ENCODE results near the gene UBALD2.
"Not testable (repeated sequence)": the region's sequence is repeated elsewhere in the genome, so short reads cannot be mapped to it uniquely, and the experiment has no call there.

UBALD2 gene

DNA sequence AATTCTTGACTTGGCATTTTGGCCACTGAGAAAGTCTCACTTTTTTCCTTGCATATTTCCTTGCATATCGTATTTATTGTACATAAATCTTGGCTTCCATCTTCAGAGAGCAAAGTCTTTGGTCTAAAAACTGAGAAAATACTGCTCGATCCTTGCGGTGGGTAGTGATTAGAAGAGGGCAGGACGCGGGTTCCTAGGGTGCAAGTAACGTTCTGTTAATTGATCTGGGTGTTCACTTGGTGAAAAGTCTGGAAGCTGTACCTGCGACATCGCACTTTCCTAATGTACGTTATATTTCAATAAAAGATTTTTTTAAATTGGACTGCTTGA, 758 bp upstream of the UBALD2 start:
- no peak for DNase-seq (ENCODE audit: extremely low read depth, low read depth)
- TF ChIP-seq, protein P1, sequence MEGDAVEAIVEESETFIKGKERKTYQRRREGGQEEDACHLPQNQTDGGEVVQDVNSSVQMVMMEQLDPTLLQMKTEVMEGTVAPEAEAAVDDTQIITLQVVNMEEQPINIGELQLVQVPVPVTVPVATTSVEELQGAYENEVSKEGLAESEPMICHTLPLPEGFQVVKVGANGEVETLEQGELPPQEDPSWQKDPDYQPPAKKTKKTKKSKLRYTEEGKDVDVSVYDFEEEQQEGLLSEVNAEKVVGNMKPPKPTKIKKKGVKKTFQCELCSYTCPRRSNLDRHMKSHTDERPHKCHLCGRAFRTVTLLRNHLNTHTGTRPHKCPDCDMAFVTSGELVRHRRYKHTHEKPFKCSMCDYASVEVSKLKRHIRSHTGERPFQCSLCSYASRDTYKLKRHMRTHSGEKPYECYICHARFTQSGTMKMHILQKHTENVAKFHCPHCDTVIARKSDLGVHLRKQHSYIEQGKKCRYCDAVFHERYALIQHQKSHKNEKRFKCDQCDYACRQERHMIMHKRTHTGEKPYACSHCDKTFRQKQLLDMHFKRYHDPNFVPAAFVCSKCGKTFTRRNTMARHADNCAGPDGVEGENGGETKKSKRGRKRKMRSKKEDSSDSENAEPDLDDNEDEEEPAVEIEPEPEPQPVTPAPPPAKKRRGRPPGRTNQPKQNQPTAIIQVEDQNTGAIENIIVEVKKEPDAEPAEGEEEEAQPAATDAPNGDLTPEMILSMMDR (IDR thresholded peaks at IDR 0.05; ENCODE audit: low read depth, low read length) = no peak

DNA sequence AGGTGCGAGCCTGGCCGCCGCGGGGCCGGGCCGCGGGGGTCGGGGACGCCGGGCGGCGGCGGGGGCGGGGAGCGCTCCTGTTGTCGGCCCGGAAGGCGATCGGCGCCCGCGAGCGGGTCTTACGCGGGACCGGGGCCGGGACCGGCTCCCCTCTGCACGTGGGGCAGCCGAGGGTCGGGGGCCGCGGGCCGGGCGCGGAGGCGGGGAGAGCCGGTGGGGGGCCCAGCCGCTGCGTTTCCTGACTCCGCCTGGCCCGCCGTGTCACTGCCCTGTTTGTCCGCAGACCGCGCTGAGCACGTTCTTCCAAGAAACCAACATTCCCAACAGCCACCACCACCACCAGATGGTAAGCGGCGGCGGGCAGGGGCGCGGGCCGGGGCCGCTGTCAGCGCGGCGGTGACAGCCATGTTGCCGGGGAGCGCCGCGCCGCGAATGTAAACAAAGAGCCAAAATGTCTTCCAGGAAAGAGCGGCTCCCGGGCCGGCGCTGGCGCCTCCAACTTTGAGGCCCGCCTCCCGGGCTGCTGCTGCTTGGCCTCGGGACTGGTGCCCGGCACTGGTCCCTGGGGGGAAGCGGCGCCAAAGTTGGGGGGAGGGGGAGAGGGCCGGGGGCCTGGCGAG, 586 bp downstream of the UBALD2 start:
- TF ChIP-seq, protein P1 (IDR thresholded peaks at IDR 0.05; ENCODE audit: low read depth, low read length) = no peak

DNA sequence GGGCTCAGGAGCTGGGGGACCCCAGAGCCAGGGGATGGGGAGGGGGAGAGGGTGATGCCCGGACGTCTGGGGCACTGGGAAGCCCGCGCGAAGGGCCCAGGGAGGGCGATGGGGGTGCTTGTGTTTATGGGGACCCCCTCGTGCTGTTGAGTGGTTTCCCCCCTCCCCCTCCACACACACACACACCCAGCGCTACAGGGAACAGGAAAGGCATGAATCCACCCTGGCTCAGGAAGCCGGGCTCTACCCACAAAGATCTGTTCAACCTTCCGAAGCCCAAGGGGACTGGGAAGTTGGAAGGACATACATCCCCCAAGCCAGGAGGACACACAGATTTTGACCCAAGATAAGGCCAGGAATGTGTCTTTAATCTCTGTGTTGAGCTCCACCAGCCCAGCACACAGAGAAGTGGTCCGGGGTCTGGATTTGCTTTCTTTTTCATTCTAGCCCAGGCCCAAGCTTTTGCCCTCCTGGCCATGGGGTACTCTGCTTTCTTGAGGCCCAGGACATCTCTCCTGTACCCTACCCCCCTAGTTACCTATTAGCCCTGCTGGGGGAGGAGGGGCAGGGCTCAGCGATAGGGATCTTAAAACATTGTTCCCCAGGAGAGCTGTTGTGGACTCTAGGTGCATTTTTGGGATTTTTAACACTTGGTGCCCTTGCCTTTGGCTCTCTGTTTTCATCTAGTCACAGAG, 1.2 kb downstream of the UBALD2 start:
- DNase-seq (ENCODE audit: extremely low read depth, low read depth) = no peak

More for the DNA sequence above, 586 bp downstream of the UBALD2 start:
- no peak for DNase-seq (ENCODE audit: extremely low read depth, low read depth)

DNA sequence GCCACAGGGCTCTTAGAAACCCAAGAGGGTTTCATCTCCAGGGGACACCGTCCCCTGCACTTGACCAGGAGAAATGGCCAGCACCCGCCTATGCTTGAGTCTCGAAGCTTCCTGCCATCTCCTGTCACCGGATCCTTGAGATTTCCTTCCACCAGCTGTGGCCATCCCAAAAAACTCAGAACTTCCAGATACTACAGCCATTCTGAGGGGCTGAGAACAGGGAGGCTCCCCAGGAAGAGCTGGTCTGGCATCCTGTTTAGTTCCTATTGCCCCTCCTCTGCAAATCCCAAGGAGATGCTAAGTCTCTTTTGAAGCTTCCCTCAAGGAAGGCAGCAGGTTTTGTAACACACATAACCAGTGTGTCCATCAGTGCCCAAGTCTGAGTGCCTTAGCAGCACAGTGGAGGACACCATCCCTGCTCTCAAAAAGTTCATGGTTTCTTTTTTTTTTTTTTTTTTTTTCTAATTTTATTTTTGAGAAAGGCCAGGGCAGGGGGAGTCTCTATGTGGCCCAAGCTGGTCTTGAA, 2.0 kb downstream of the UBALD2 start:
- DNase-seq (ENCODE audit: extremely low read depth, low read depth) = no peak
- TF ChIP-seq, protein P1 (IDR thresholded peaks at IDR 0.05; ENCODE audit: low read depth, low read length) = no peak

More for the DNA sequence above, 1.2 kb downstream of the UBALD2 start:
- TF ChIP-seq, protein P1 (IDR thresholded peaks at IDR 0.05; ENCODE audit: low read depth, low read length) = no peak

DNA sequence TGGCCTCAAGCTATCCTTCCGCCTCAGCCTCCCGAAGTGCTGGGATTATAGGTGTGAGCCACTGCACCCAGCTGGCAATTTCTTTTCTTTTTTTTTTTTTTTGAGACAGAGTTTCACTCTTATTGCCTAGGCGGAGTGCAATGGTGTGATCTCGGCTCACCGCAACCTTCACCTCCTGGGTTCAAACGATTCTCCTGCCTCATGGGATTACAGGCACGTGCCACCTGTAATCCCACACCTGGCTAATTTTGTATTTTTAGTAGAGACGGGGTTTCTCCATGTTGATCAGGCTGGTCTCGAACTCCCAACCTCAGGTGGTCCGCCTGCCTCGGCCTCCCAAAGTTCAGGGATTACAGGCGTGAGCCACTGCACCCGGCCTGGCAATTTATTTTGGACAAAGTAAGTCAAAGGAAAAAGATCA, 2.4 kb downstream of the UBALD2 start:
- DNase-seq (ENCODE audit: extremely low read depth, low read depth) = not testable (repeated sequence)

DNA sequence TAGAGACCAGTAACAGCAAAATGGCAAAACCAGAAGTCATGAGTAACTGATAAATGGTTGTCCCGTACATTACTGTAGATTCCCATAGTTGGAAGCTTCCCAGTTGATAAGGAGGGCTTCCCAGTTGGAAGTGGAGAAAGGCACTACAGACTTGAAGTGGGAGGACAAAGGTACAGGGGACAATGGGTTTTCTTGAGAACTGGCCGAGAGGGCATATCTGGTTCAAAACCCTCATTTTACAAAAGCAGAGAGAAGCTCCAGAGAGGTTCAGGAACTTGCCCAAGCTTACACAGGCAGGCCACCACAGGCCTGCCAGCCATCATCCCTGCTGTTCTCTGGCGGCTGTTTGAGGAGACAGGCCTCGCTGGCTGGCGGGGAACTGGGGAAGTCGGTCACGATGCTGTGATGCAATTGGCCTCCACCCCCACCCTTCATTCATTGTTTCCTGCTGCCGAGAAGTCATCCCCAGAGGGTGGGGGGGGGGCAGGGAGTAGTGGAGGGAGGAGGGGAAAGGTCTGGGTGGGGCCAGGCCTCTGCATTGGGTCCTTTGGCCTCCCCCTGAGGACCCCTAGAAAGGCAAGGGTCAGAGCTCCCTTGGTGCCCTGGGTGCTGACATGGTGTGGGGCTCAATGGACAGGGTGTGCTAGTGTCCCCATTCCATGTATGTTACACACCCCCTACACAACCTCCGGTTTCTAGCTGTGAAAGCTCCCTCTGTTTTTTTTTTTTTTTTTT, 3.0 kb downstream of the UBALD2 start:
- DNase-seq (ENCODE audit: extremely low read depth, low read depth) = peak; percentile 30
- TF ChIP-seq, protein P1 (IDR thresholded peaks at IDR 0.05; ENCODE audit: low read depth, low read length) = no peak

DNA sequence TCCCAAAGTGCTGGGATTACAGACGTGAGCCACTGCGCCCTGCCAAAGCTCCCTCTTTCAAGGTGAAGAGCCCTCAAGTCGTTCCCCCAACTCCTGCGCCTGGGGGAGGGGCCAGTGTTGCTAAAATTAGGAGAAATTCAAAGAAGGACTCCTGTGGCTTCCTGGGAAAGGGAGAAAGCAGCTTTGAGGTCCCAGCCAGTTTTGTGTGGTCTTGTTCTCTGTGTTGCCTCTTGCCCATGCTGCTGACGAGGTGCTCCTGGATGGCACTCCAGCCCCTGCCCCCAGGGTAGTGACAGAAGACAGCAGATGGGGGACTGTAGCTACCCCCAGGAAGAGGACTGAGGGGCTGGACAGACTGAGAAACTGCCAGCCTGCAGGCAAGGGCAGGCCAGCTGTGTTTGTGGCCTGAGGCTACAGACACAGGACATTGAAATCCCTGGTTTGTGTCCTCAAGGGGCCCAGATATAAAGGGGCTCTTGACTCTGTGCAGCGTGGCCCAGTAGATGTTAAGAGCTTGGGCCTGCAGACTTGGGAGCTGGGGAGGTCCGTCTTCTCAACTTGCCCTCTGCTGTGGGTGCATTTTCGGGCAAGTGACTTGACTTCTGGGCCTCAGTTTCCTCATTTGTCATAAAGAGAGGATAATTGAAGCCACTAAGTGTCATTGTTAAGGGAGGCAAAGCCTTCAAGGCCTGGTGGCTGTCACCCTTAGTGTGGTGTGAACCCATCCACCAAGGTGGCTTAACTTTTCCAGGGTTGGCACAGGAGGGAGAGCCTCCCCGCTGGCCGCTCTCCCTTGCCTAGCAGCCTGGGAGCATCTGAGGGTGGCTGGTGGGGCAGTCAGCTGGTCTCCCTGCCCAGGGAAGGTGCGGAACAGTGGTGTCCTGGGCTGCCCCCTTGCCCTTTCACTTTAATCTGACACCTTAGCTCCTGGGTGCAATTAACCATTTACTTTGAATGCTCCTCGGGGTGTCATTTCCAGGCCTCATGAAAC, 4.1 kb downstream of the UBALD2 start:
- TF ChIP-seq, protein P1 (IDR thresholded peaks at IDR 0.05; ENCODE audit: low read depth, low read length) = no peak
- no peak for DNase-seq (ENCODE audit: extremely low read depth, low read depth)

Measured in AG09319 (cell line).